ENCODE measurements around the gene ELMO1. TPM values are rescaled to one million over a fixed set of nuclear protein-coding genes. Genes with fewer than 3 reads are reported as not detected.

ELMO1 gene
- total RNA-seq, 1 donor from 2014 or later: 0.69 TPM

DNA sequence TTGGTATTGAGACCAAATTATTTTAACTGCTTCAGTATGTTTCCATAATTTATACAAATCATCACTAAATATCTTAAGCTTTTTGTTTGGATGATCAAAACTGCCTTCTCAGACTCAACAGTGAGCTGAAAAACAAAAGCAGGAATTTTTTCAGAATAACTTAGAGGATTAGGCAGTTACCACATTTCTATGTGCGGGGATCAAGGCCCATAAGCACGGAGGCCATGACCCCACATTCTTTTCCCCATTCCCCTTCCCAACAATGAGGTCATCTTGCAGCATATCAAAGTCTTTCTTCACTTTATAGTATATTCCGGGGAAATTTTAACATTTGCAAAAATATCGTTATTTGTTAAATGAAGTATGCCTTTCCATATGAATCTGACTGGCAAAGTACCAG lies 125.8 kb downstream of the ELMO1 start:
- TF ChIP-seq, protein P1, sequence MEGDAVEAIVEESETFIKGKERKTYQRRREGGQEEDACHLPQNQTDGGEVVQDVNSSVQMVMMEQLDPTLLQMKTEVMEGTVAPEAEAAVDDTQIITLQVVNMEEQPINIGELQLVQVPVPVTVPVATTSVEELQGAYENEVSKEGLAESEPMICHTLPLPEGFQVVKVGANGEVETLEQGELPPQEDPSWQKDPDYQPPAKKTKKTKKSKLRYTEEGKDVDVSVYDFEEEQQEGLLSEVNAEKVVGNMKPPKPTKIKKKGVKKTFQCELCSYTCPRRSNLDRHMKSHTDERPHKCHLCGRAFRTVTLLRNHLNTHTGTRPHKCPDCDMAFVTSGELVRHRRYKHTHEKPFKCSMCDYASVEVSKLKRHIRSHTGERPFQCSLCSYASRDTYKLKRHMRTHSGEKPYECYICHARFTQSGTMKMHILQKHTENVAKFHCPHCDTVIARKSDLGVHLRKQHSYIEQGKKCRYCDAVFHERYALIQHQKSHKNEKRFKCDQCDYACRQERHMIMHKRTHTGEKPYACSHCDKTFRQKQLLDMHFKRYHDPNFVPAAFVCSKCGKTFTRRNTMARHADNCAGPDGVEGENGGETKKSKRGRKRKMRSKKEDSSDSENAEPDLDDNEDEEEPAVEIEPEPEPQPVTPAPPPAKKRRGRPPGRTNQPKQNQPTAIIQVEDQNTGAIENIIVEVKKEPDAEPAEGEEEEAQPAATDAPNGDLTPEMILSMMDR (conservative IDR thresholded peaks at IDR 0.05; ENCODE audit: low read depth, low read length): no peak
- no peak overlapping the region for H3K4me3 ChIP-seq (ENCODE audit: low read depth, low read length)
- no peak for DNase-seq (ENCODE audit: low read depth)

DNA sequence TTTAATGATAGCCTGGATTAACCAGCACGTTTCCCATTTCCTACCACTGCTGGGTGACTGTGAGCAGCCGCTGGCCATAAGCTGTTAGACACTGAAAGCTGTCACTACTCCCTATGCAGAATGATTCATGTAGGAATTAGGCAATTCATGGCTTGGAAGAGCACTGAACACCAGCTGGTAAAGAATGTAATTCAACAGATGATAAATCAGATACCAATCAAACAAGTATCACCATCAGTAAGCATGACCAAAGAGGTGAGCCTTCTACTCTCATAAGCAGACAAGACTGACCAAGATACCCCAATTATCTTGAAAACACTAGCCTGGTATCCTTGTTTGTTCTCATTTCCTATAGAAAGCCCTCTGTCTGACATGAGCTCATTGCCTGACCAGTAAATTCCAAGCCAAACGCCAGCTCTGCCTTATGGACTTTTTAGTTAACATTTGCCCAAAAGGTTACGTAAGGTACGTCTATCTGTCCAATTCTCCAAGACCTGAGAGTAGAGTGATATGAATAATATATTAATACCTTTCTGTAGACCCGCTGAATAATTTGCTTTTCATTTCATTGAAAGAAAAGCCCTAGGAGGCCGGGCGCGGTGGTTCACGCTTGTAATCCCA lies 127.7 kb downstream of the ELMO1 start:
- TF ChIP-seq, protein P1 (conservative IDR thresholded peaks at IDR 0.05; ENCODE audit: low read depth, low read length): no peak
- no peak for DNase-seq (ENCODE audit: low read depth)
- H3K4me3 ChIP-seq (ENCODE audit: low read depth, low read length): no peak overlapping the region

DNA sequence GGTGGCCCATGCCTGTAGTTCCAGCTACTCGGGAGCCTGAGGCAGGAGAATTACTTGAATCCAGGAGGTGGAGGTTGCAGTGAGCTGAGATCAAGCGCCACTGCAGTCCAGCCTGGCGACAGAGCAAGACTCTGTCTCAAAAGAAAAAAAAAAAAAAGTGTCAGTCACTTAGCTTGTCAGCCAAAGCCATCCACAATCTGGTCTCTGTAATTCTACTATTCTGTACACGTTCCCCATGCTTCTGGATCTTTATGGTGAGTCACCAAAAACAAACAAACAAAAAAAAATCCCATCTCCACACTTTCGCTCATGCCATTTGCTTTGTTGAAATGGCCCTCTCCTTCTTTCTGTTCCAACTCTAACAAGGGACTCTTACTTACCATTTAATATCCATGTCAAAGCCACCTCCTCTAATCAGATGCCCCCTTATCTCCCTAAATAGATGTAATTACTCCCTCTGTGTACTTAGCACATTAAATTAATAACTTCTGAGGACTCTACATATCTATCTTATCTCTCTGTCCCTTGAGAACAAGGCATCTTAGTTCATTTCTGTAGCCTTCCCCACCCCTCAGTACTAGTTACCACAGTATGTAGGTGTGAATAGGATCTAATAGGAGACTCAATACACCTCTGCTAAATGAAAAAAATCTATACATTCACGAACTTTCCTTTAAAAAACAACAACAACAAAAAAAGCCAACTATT lies 128.4 kb downstream of the ELMO1 start:
- H3K4me3 ChIP-seq (ENCODE audit: low read depth, low read length): no peak overlapping the region
- no peak for DNase-seq (ENCODE audit: low read depth)
- TF ChIP-seq, protein P1 (conservative IDR thresholded peaks at IDR 0.05; ENCODE audit: low read depth, low read length): no peak

DNA sequence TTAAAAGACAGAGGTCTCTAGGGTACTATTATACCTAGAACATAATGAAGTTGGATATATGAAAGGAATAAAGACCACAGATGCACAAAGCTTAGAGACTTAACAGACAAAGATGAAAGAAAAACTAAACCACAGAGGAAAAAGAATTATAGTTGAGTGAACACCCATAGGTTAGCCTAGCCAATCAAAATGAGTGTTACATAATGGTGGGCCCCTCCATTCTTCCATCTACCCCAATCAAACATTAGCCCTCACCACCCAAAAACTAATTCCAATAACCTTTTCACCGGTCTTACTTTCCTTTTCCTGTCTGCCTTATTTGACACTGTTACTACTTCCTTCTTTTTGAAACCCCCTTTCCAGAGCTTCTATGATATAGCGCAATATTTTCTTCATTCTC lies 130.1 kb downstream of the ELMO1 start:
- TF ChIP-seq, protein P1 (conservative IDR thresholded peaks at IDR 0.05; ENCODE audit: low read depth, low read length): no peak
- H3K4me3 ChIP-seq (ENCODE audit: low read depth, low read length): no peak overlapping the region
- no peak for DNase-seq (ENCODE audit: low read depth)

DNA sequence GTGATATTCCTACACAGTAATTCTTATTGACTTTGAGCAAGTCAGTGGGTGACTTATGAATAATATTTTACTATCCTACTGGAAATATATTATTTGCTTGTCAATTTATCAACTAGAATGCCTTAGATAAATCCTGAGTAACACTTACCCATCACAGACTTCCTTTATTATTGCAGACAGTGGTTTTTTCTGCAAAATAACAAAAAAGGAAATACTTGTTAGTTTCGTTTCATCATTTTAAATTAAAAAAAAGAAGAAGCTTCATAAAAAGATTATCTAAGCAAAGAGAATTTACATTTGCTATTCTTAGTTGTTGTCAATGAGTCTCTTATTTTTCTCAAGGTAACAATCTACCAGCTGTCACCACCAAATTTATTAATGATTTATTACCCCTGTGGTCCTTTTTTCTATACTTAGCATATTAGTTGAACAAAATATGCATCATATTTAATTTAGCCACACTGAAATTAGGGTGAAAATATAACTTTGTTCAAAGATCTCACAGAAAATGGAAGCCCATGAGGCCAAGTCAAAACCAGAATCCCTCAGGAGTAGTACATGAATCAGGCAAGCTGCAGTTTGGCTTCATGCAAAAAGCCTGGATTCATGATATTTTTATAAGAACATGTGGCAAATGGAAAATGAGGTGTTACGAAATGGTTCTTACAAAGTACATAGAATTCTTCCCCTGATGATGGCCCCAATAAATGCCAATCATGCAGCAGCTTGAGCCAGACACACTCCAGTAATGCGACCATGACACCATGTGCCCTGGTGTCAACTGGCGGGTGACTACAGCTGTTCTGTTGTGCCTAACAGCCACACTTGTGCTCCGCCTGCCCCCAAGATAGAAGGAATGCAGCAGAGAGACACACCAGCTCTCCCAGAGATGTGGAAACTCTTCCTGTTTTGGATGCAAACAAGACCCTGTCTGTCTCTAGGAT lies 132.6 kb downstream of the ELMO1 start:
- H3K4me3 ChIP-seq (ENCODE audit: low read depth, low read length): no peak overlapping the region
- no peak for DNase-seq (ENCODE audit: low read depth)
- TF ChIP-seq, protein P1 (conservative IDR thresholded peaks at IDR 0.05; ENCODE audit: low read depth, low read length): no peak

DNA sequence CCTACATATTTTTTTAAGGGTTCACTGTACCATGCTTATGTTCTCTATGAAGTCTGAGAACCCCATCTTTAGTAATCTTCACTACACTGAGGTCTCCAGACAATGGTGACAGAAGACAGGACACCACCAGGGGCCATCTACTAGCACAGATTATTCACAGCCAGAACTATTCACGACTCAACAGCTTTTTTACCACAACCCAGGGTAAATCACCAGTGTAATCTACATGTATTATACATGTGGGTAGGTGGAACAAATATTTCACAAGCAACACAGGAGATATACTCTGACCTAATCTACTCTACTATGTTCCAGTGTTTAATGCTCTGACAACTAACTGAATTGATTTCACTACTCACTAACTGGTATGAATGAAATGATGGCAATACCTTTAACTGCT lies 136.1 kb downstream of the ELMO1 start:
- TF ChIP-seq, protein P1 (conservative IDR thresholded peaks at IDR 0.05; ENCODE audit: low read depth, low read length): no peak
- no peak overlapping the region for H3K4me3 ChIP-seq (ENCODE audit: low read depth, low read length)
- no peak for DNase-seq (ENCODE audit: low read depth)

Data from epithelial cell of proximal tubule (primary cell).